ENCODE measurements around the gene E2F1.

- no peak for TF ChIP-seq SMC3 (IDR thresholded peaks at IDR 0.05; ENCODE audit: low read depth, low read length)
- TF ChIP-seq RFX5 (IDR thresholded peaks at IDR 0.05; ENCODE audit: low read depth, low read length) = no peak
Measured at GRCh38 chr20:33635341-33635740, 50.8 kb downstream of the E2F1 start.
